Prostate gland (tissue), 2 donors: ENCODE data around the gene SPAG6. TPM values are rescaled to one million over a fixed set of nuclear protein-coding genes. Genes with fewer than 3 reads are reported as not detected.

Source experiments
- DNase-seq: peaks from one replicate; pipeline ENCODE4 v3.0.0-alpha.2; 2019; ENCODE audit warnings: low spot score
- H3K27ac ChIP-seq, 2 donors: fragments of 200-600 bp; sonication (generic); 2 replicates each; pipeline ENCODE4 v1.5.1; 2017 to 2019
- H3K27me3 ChIP-seq: fragments of 200-600 bp; sonication (generic); replicated peaks from 2 replicates; pipeline ENCODE4 v1.5.1; 2019; ENCODE audit not compliant: insufficient read depth
- H3K36me3 ChIP-seq, 2 donors: fragments of 200-600 bp; sonication (generic); 1 replicate in 1 of 2; 2 replicates in 1 of 2; pipeline versions ENCODE4 v1.5.1 to v1.8.1; 2017 to 2019
- H3K4me1 ChIP-seq: fragments of 200-600 bp; sonication (generic); replicated peaks from 2 replicates; pipeline ENCODE4 v1.5.1; 2019
- H3K4me3 ChIP-seq, 2 donors: fragments of 200-600 bp; sonication (generic); 2 replicates each; pipeline ENCODE4 v1.5.1; 2017 to 2019
- H3K9me3 ChIP-seq: fragments of 200-600 bp; sonication (generic); 2 replicates; pipeline ENCODE4 v1.5.1; 2017
- CTCF ChIP-seq, 4 experiments: fragments of 200-600 bp in 2 of 4; fragments of 450-650 bp in 2 of 4; sonication (generic) in 2 of 4; IDR thresholded peaks; 1 replicate in 3 of 4; 2 replicates in 1 of 4; pipeline ENCODE4 v1.5.1; 2016 to 2019; ENCODE audit warnings: antibody characterized with exemption in 4 of 4, mild to moderate bottlenecking in 2 of 4, moderate library complexity in 2 of 4
- POLR2A ChIP-seq: fragments of 450-650 bp; IDR thresholded peaks from one replicate; pipeline ENCODE4 v1.6.1; 2016; ENCODE audit warnings: antibody characterized with exemption, mild to moderate bottlenecking
- POLR2AphosphoS5 ChIP-seq: sonication (generic); formaldehyde crosslinking; IDR thresholded peaks from one replicate; pipeline ENCODE4 v1.6.1; 2017; ENCODE audit warnings: antibody characterized with exemption
- WGBS: methylation state at CpG from one replicate; pipeline ENCODE4 v1.1.5; 2018; 5-methylcytosine and 5-hydroxymethylcytosine counted together
- intact Hi-C: fragments of 100-400 bp; cut with DNase I; formaldehyde crosslinking; loops from one replicate; pipeline ENCODE4 v1.14.2; 2022
- total RNA-seq, 2 donors: library from RNA; depleted of rRNA; stranded (reverse); fragments of >200 nt; gene quantifications; one replicate each; pipeline ENCODE4 v1.1.0, GENCODE V29; 2016

Gene SPAG6
- total RNA-seq, result 10 to 100 TPM in 1 of 2 donors, 1 to 10 TPM in 1; 5.8 to 20.3 TPM

- DNase-seq, result no peak
- H3K36me3 ChIP-seq, result no peaks in the 10 kb centered on the region
- no peak for TF ChIP-seq POLR2A
- TF ChIP-seq CTCF (IDR thresholded peaks at IDR 0.05), result no peak
- TF ChIP-seq POLR2AphosphoS5, result no peak
- intact Hi-C loops, result loop anchor here (10.0 kb wide), 2 partner anchors 89 to 369 kb away; partner anchors contain the start of gene PIP4K2A
- H3K27ac ChIP-seq, result no peak within 1 kb of the TSS
- 4% methylated on average over 78 of the region's 83 CpGs for WGBS
- peaks cover 16% of the 10 kb centered on the region for H3K27me3 ChIP-seq
- no peaks in the 10 kb centered on the region for H3K9me3 ChIP-seq
- peak within 1 kb of the TSS; percentile 9 to 31 for H3K4me3 ChIP-seq
- H3K4me1 ChIP-seq, result no peaks in the 10 kb centered on the region
Observed at GRCh38 chr10:22345301-22346095, at the start of gene SPAG6. TSS of gene SPAG6 (plus strand) at chr10:22345496. CDS start at chr10:22345612, 116 bp downstream.

GRCh38 chr10:22301193-22301592 is 44.1 kb upstream of the SPAG6 start:
- Histone ChIP-seq H3K4me1 (no peaks in the 10 kb centered on the region), H3K36me3 (no peaks in the 10 kb centered on the region), H3K9me3 (no peaks in the 10 kb centered on the region), H3K27me3 (no peaks in the 10 kb centered on the region), H3K27ac (no peak overlapping the region), H3K4me3 (no peak overlapping the region)
- 95% methylated on average over 4 of the region's 4 CpGs for WGBS
- intact Hi-C loops, result no loop called here
- no peak for TF ChIP-seq POLR2AphosphoS5
- no peak for TF ChIP-seq CTCF (IDR thresholded peaks at IDR 0.05)
- TF ChIP-seq POLR2A, result no peak
- no peak for DNase-seq

GRCh38 chr10:22303461-22303860 is 41.8 kb upstream of the SPAG6 start:
- H3K4me1 ChIP-seq, result no peaks in the 10 kb centered on the region
- no peaks in the 10 kb centered on the region for H3K9me3 ChIP-seq
- H3K36me3 ChIP-seq, result no peaks in the 10 kb centered on the region
- 100% methylated on average over 3 of the region's 3 CpGs for WGBS
- no peak overlapping the region for H3K27ac ChIP-seq
- no peak for TF ChIP-seq CTCF (IDR thresholded peaks at IDR 0.05)
- TF ChIP-seq POLR2AphosphoS5, result no peak
- no peak for TF ChIP-seq POLR2A
- no peaks in the 10 kb centered on the region for H3K27me3 ChIP-seq
- DNase-seq, result no peak
- H3K4me3 ChIP-seq, result no peak overlapping the region
- intact Hi-C loops, result no loop called here

- Histone ChIP-seq H3K36me3 (no peaks in the 10 kb centered on the region), H3K27me3 (no peaks in the 10 kb centered on the region), H3K9me3 (no peaks in the 10 kb centered on the region), H3K27ac (no peak overlapping the region), H3K4me1 (no peaks in the 10 kb centered on the region), H3K4me3 (no peak overlapping the region)
- DNase-seq, result no peak
- 77% methylated on average over 2 of the region's 2 CpGs for whole genome bisulfite sequencing
- TF ChIP-seq CTCF (IDR thresholded peaks at IDR 0.05) (no peak), POLR2A (no peak), POLR2AphosphoS5 (no peak)
- intact Hi-C loops, result no loop called here
Observed at GRCh38 chr10:22305721-22306120, 39.6 kb upstream of the SPAG6 start.

- no peaks in the 10 kb centered on the region for H3K36me3 ChIP-seq
- 82% methylated on average over 2 of the region's 2 CpGs for WGBS
- no peaks in the 10 kb centered on the region for H3K4me1 ChIP-seq
- no peak for DNase-seq
- H3K4me3 ChIP-seq, result no peak overlapping the region
- TF ChIP-seq POLR2A (no peak), POLR2AphosphoS5 (no peak), CTCF (IDR thresholded peaks at IDR 0.05) (no peak)
- no peaks in the 10 kb centered on the region for H3K27me3 ChIP-seq
- intact Hi-C loops, result no loop called here
- H3K9me3 ChIP-seq, result no peaks in the 10 kb centered on the region
- H3K27ac ChIP-seq, result no peak overlapping the region
Observed at GRCh38 chr10:22308390-22308789, 36.9 kb upstream of the SPAG6 start.
